H1 (cell line): Measurements from ENCODE around the gene RBM15B. TPM values are rescaled to one million over a fixed set of nuclear protein-coding genes. Genes with fewer than 3 reads are reported as not detected.

Source experiments
- CTCF ChIA-PET: fragments of 300-600 bp; sonication (Branson Sonifier 250); formaldehyde crosslinking; loops from one replicate; lab custom pipeline; 2021; ENCODE audit not compliant: partially characterized antibody; lab: Charles Lee
- POLR2A ChIA-PET: fragments of 300-600 bp; sonication (Branson Sonifier 250); formaldehyde crosslinking; loops from one replicate; lab custom pipeline; 2021; ENCODE audit warnings: inconsistent platforms; ENCODE audit not compliant: partially characterized antibody; lab: Charles Lee
- DNase-seq, 2 experiments: peaks; one replicate each; pipeline versions ENCODE4 v3.0.0 to v3.0.0-alpha.2; 2010 to 2022; ENCODE audit warnings: low spot score in 2 of 2, low read depth in 1 of 2, mixed read lengths in 1 of 2
- FAIRE-seq: peaks from 2 replicates; lab custom pipeline; 2011; peaks lifted over from hg19 to GRCh38; lab: Jason Lieb, UNC
- H2AFZ ChIP-seq: 2 replicates; pipeline ENCODE4 v1.8.1; 2012; ENCODE audit warnings: low read length, inconsistent platforms
- H2AK5ac ChIP-seq: 2 replicates; pipeline ENCODE4 v1.6.1; 2013; ENCODE audit warnings: low read depth, low read length
- H2BK120ac ChIP-seq: replicated peaks from 2 replicates; pipeline ENCODE3; 2013; ENCODE audit warnings: low read depth, low read length, inconsistent platforms
- H2BK12ac ChIP-seq: 2 replicates; pipeline ENCODE4 v1.6.1; 2013; ENCODE audit warnings: low read depth, low read length
- H2BK15ac ChIP-seq: 2 replicates; pipeline ENCODE4 v1.6.1; 2013; ENCODE audit warnings: low read length
- H2BK20ac ChIP-seq: 2 replicates; pipeline ENCODE4 v1.6.1; 2013; ENCODE audit warnings: low read length
- H2BK5ac ChIP-seq: 2 replicates; pipeline ENCODE4 v1.6.1; 2013; ENCODE audit warnings: low read depth, low read length
- H3K14ac ChIP-seq: 2 replicates; pipeline ENCODE4 v1.6.1; 2013; ENCODE audit warnings: inconsistent platforms; ENCODE audit not compliant: insufficient read length
- H3K18ac ChIP-seq: 2 replicates; pipeline ENCODE4 v1.6.1; 2013; ENCODE audit warnings: low read length; ENCODE audit errors: extremely low read depth
- H3K23ac ChIP-seq: 2 replicates; pipeline ENCODE4 v1.6.1; 2013; ENCODE audit warnings: inconsistent platforms; ENCODE audit not compliant: insufficient read length
- H3K23me2 ChIP-seq: 2 replicates; pipeline ENCODE4 v1.6.1; 2013; ENCODE audit warnings: low read depth, low read length
- H3K27ac ChIP-seq: 2 replicates; pipeline ENCODE4 v1.6.1; 2011; ENCODE audit warnings: low read depth, low read length, inconsistent platforms
- H3K27me3 ChIP-seq, 4 experiments: replicated peaks in 1 of 4; 1 replicate in 1 of 4; 2 replicates in 3 of 4; pipeline versions ENCODE4 v1.6.1 to v1.8.1; 2011 to 2013; ENCODE audit warnings: low read length in 3 of 4, mild to moderate bottlenecking in 3 of 4, inconsistent platforms in 2 of 4, mixed read lengths in 2 of 4, moderate library complexity in 1 of 4; ENCODE audit not compliant: control insufficient read depth in 3 of 4, insufficient read depth in 3 of 4; ENCODE audit errors: extremely low read depth in 1 of 4
- H3K36me3 ChIP-seq, 4 experiments: 2 replicates each; pipeline versions ENCODE4 v1.6.1 to v1.8.1; 2011 to 2013; ENCODE audit warnings: mild to moderate bottlenecking in 4 of 4, low read length in 3 of 4, moderate library complexity in 2 of 4, control low read depth in 1 of 4, inconsistent platforms in 1 of 4; ENCODE audit not compliant: insufficient read depth in 4 of 4, control insufficient read depth in 2 of 4
- H3K4ac ChIP-seq: replicated peaks from 2 replicates; pipeline ENCODE3; 2013; ENCODE audit warnings: low read length, low read depth, mixed read lengths, inconsistent platforms; ENCODE audit not compliant: insufficient read length
- H3K4me1 ChIP-seq, 4 experiments: replicated peaks in 1 of 4; 1 replicate in 1 of 4; 2 replicates in 3 of 4; pipeline versions ENCODE4 v1.6.1 to v1.8.1; 2011 to 2013; ENCODE audit warnings: low read length in 3 of 4, inconsistent platforms in 2 of 4, mixed read lengths in 1 of 4; ENCODE audit not compliant: insufficient read depth in 4 of 4, control insufficient read depth in 3 of 4
- H3K4me2 ChIP-seq, 2 experiments: 2 replicates each; pipeline versions ENCODE4 v1.6.1 to v1.8.1; 2011 to 2013; ENCODE audit warnings: low read depth in 2 of 2, low read length in 2 of 2, control low read depth in 1 of 2, inconsistent platforms in 1 of 2, mild to moderate bottlenecking in 1 of 2; ENCODE audit not compliant: insufficient read depth in 1 of 2
- H3K4me3 ChIP-seq, 4 experiments: fragments of 200-600, 300-600 bp in 1 of 4; sonication (generic), shearing (Covaris generic), sonication (Bioruptor Twin) in 1 of 4; 2 replicates each; pipeline versions ENCODE4 v1.5.1 to v1.8.1; 2011 to 2016; ENCODE audit warnings: low read length in 4 of 4, low read depth in 3 of 4, control low read depth in 2 of 4, inconsistent platforms in 2 of 4, mild to moderate bottlenecking in 2 of 4, mixed read lengths in 1 of 4, moderate library complexity in 1 of 4; ENCODE audit not compliant: insufficient read depth in 2 of 4; ENCODE audit errors: extremely low read depth in 1 of 4
- H3K56ac ChIP-seq: replicated peaks from 2 replicates; pipeline ENCODE3; 2013; ENCODE audit warnings: low read depth, mild to moderate bottlenecking, mixed read lengths, low read length, inconsistent platforms; ENCODE audit not compliant: insufficient read length
- H3K79me1 ChIP-seq: 2 replicates; pipeline ENCODE4 v1.6.1; 2013; ENCODE audit warnings: low read depth, low read length, control low read depth
- H3K79me2 ChIP-seq, 2 experiments: 2 replicates each; pipeline versions ENCODE4 v1.6.1 to v1.8.1; 2012 to 2013; ENCODE audit warnings: low read length in 2 of 2, mild to moderate bottlenecking in 2 of 2, inconsistent platforms in 1 of 2; ENCODE audit not compliant: insufficient read depth in 2 of 2, control insufficient read depth in 1 of 2
- H3K9ac ChIP-seq, 4 experiments: replicated peaks in 1 of 4; 1 replicate in 1 of 4; 2 replicates in 3 of 4; pipeline versions ENCODE4 v1.6.1 to v1.8.1; 2011 to 2013; ENCODE audit warnings: low read depth in 3 of 4, low read length in 3 of 4, control low read depth in 2 of 4, mild to moderate bottlenecking in 2 of 4, moderate library complexity in 2 of 4, inconsistent platforms in 1 of 4; ENCODE audit errors: extremely low read depth in 1 of 4
- H3K9me3 ChIP-seq, 2 experiments: 2 replicates each; pipeline versions ENCODE4 v1.6.1 to v1.8.1; 2012 to 2013; ENCODE audit warnings: mild to moderate bottlenecking in 2 of 2, moderate library complexity in 2 of 2, control low read depth in 1 of 2, inconsistent platforms in 1 of 2, low read depth in 1 of 2, low read length in 1 of 2, mixed read lengths in 1 of 2; ENCODE audit not compliant: insufficient read depth in 2 of 2
- H4K20me1 ChIP-seq, 2 experiments: replicated peaks in 1 of 2; 2 replicates each; pipeline versions ENCODE3 to v1.8.1; 2011 to 2013; ENCODE audit warnings: inconsistent platforms in 2 of 2, low read length in 2 of 2, mild to moderate bottlenecking in 1 of 2; ENCODE audit not compliant: insufficient read depth in 2 of 2, control insufficient read depth in 1 of 2
- H4K5ac ChIP-seq: 2 replicates; pipeline ENCODE4 v1.6.1; 2013; ENCODE audit warnings: low read length, low read depth, mixed read lengths, inconsistent platforms; ENCODE audit not compliant: insufficient read length
- H4K8ac ChIP-seq: 2 replicates; pipeline ENCODE4 v1.8.0; 2013; ENCODE audit warnings: mild to moderate bottlenecking, moderate library complexity, low read length, inconsistent platforms; ENCODE audit not compliant: insufficient read depth; ENCODE audit errors: extremely low read depth
- H4K91ac ChIP-seq: replicated peaks from 2 replicates; pipeline ENCODE3; 2013; ENCODE audit warnings: low read length, mixed read lengths, inconsistent platforms; ENCODE audit not compliant: insufficient read length
- EP300 ChIP-seq, 2 experiments: IDR thresholded peaks; 1 replicate in 1 of 2; 2 replicates in 1 of 2; pipeline ENCODE4 v1.6.1; 2011 to 2012; ENCODE audit warnings: low read depth in 2 of 2, low read length in 2 of 2, mild to moderate bottlenecking in 2 of 2, borderline replicate concordance in 1 of 2, inconsistent platforms in 1 of 2, moderate library complexity in 1 of 2
- GABPA ChIP-seq: IDR thresholded peaks from 2 replicates; pipeline ENCODE4 v1.6.1; 2011; ENCODE audit warnings: mild to moderate bottlenecking, low read length, moderate library complexity, borderline replicate concordance; ENCODE audit not compliant: insufficient read depth
- MAX ChIP-seq: IDR thresholded peaks from 2 replicates; pipeline ENCODE4 v1.6.1; 2012; ENCODE audit warnings: inconsistent platforms
- polyA plus RNA-seq, 7 experiments: library from polyadenylated mRNA; depleted of rRNA in 3 of 7; stranded (reverse) in 5 of 7; unstranded in 2 of 7; fragments of >200 nt in 5 of 7; fragments of 200-250 nt in 2 of 7; gene quantifications; 1 replicate in 5 of 7; 2 replicates in 1 of 7; 4 replicates in 1 of 7; pipeline versions ENCODE4 v1.2.1 to v1.2.3, GENCODE V29; 2011 to 2013; ENCODE audit warnings: missing spikeins in 2 of 7, mixed read lengths in 2 of 7
- total RNA-seq: library from RNA; stranded (reverse); fragmentation: NEBNext Ultra II Directional; extraction: Animal tissue kit (Norgen Biotek cat#: 25700); gene quantifications from 2 replicates; pipeline ENCODE4 v1.2.1, GENCODE V29; 2021

Gene RBM15B
- total and polyA plus RNA-seq, 2 of the 8 experiments (the other 6 are each of a cell fraction or from before 2014, with no cell fraction given): 22.2 to 59.1 TPM

- POLR2A ChIA-PET: no interaction called here
- Histone ChIP-seq H4K91ac (no peak overlapping the region), H3K36me3 (peaks cover 0 to 6% (median 1%) of the 10 kb centered on the region in 4 experiments; a peak in 3 of 8 replicates), H2BK20ac (no peak overlapping the region), H3K79me1 (no peaks in the 10 kb centered on the region), H2BK120ac (no peak overlapping the region), H3K9ac (no peak overlapping the region), H3K9me3 (no peaks in the 10 kb centered on the region), H3K23ac (no peak overlapping the region), H3K27me3 (no peaks in the 10 kb centered on the region), H3K4me2 (no peak overlapping the region), H3K4ac (no peak overlapping the region), H2BK5ac (no peak overlapping the region), H3K18ac (no peak overlapping the region), H3K27ac (no peak overlapping the region), H2AFZ (no peak overlapping the region), H2BK12ac (no peak overlapping the region), H3K56ac (no peak overlapping the region), H4K5ac (no peak overlapping the region), H4K20me1 (peaks cover 0 to 2% of the 10 kb centered on the region in 2 experiments), H3K4me1 (no peaks in the 10 kb centered on the region), H2BK15ac (no peak overlapping the region), H3K4me3 (no peak overlapping the region), H3K79me2 (no peaks in the 10 kb centered on the region), H2AK5ac (no peak overlapping the region), H3K23me2 (no peaks in the 10 kb centered on the region), H3K14ac (no peak overlapping the region), H4K8ac (no peak overlapping the region)
- FAIRE-seq (no peak), DNase-seq (no peak)
- CTCF ChIA-PET: interaction anchor here (2.1 kb wide), 1 partner anchor 14 kb away, joined by 10 read pairs; no protein-coding TSS in a partner anchor
- no peak for TF ChIP-seq EP300 (IDR thresholded peaks at IDR 0.05; ENCODE audit: borderline replicate concordance in 1 of 2, low read depth in 2 of 2, low read length in 2 of 2)
- no peak for TF ChIP-seq MAX
- no peak for TF ChIP-seq GABPA
Measured at GRCh38 chr3:51375136-51375535, 15.9 kb upstream of the RBM15B start.
